GM18517 (cell line): ENCODE measurements around the gene TUBB6.

Source experiments
- ATAC-seq: cut with Tn5 transposase; IDR thresholded peaks from one replicate; pipeline ENCODE4 v1.9.1; 2021; ENCODE audit warnings: mild to moderate bottlenecking, moderate library complexity; ENCODE audit not compliant: unreplicated experiment

Gene TUBB6

GRCh38 chr18:12313530-12314245, 5.6 kb downstream of the TUBB6 start:
- ATAC-seq = no peak

GRCh38 chr18:12314591-12315305, 6.7 kb downstream of the TUBB6 start:
- no peak for ATAC-seq

- ATAC-seq = no peak
These were observed 7.4 kb downstream of the TUBB6 start for GRCh38 chr18:12315490-12315889.

- ATAC-seq = no peak
These were observed 7.9 kb downstream of the TUBB6 start for GRCh38 chr18:12315911-12316310.

- no peak for ATAC-seq
These were observed 9.8 kb downstream of the TUBB6 start for GRCh38 chr18:12317664-12318333.

GRCh38 chr18:12318334-12318697, 10.3 kb downstream of the TUBB6 start:
- ATAC-seq = no peak

- no peak for ATAC-seq
These were observed 10.8 kb downstream of the TUBB6 start for GRCh38 chr18:12318857-12319256.

GRCh38 chr18:12321333-12321732, 13.3 kb downstream of the TUBB6 start:
- peak; percentile 71 for ATAC-seq

GRCh38 chr18:12324991-12325725, 17.1 kb downstream of the TUBB6 start:
- ATAC-seq = no peak

- ATAC-seq = no peak
These were observed 17.7 kb downstream of the TUBB6 start for GRCh38 chr18:12325726-12326245.

- ATAC-seq = no peak
These were observed 18.8 kb downstream of the TUBB6 start for GRCh38 chr18:12326711-12327460.

- ATAC-seq = no peak
These were observed 19.6 kb downstream of the TUBB6 start for GRCh38 chr18:12327510-12328178.

GRCh38 chr18:12328179-12328823, 20.3 kb downstream of the TUBB6 start:
- ATAC-seq = no peak

GRCh38 chr18:12329125-12329698, 21.2 kb downstream of the TUBB6 start:
- ATAC-seq = no peak

GRCh38 chr18:12330766-12331165, 22.7 kb downstream of the TUBB6 start:
- no peak for ATAC-seq

- ATAC-seq = no peak
These were observed 25.7 kb downstream of the TUBB6 start for GRCh38 chr18:12333506-12334290.

GRCh38 chr18:12334366-12334808, 26.3 kb downstream of the TUBB6 start:
- no peak for ATAC-seq

GRCh38 chr18:12334863-12335262, 26.8 kb downstream of the TUBB6 start:
- ATAC-seq = no peak
